ENCODE results near the gene ZNF385B.

Gene ZNF385B

DNA sequence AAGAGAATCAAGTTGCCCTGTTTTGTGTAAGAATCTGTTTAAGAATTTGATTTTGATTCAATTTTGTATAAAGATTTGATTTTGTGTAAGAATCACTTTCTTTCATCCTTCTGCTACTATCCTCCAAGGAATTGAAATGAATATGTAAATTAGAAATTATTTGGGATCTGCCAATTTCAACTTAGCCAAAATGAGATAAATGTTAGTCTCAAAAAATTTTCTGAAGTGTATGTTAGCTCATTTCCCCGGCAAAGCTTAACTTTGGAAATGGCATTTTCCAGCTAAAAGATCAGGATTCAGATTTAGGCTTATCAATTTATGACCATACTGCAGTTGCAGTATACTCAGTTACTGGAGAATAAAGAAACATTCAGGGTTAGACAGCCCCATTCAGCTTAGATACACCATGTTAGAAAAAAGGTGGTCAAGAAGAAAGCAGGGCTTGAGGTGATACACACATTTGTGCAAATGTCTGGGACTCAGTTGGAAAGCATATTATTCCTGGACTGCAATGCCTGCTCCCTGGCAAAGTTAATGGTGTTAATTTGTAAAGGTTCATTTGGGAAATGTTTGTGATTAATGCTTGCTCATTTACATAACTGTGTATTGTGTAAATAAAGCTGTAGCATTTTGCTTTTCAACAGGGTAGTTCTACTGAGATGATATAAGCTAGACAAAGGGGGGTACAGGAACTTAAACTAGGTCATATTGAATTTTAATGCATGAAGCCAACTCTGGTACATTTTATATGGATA lies 349.0 kb downstream of the ZNF385B start:
- Histone ChIP-seq H3K9me3 (ENCODE audit: severe bottlenecking) (no peaks in the 10 kb centered on the region), H3K27me3 (ENCODE audit: insufficient read depth, low read depth, severe bottlenecking) (no peaks in the 10 kb centered on the region), H3K4me3 (ENCODE audit: low read depth, low read length) (no peak overlapping the region), H3K36me3 (no peaks in the 10 kb centered on the region; the same call in 1 of the 2 replicates), H3K27ac (no peak overlapping the region)
- DNase-seq: no peak
- no peak for TF ChIP-seq CTCF (IDR thresholded peaks at IDR 0.05; ENCODE audit: low read depth, low read length)

- no peak for DNase-seq
- TF ChIP-seq CTCF (IDR thresholded peaks at IDR 0.05; ENCODE audit: low read depth, low read length): no peak
- Histone ChIP-seq H3K4me3 (ENCODE audit: low read depth, low read length) (no peak overlapping the region), H3K27me3 (ENCODE audit: insufficient read depth, low read depth, severe bottlenecking) (no peaks in the 10 kb centered on the region), H3K9me3 (ENCODE audit: severe bottlenecking) (no peaks in the 10 kb centered on the region), H3K27ac (no peak overlapping the region), H3K36me3 (no peaks in the 10 kb centered on the region; the same call in 1 of the 2 replicates)
Measured at GRCh38 chr2:179511105-179511789, 350.2 kb downstream of the ZNF385B start.

GRCh38 chr2:179495315-179495714 lies 366.1 kb downstream of the ZNF385B start:
- no peak overlapping the region for H3K27ac ChIP-seq
- no peaks in the 10 kb centered on the region for H3K27me3 ChIP-seq (ENCODE audit: insufficient read depth, low read depth, severe bottlenecking)
- no peaks in the 10 kb centered on the region for H3K9me3 ChIP-seq (ENCODE audit: severe bottlenecking)
- no peak for DNase-seq
- H3K36me3 ChIP-seq: no peaks in the 10 kb centered on the region
- no peak for TF ChIP-seq CTCF (IDR thresholded peaks at IDR 0.05; ENCODE audit: low read depth, low read length)
- no peak overlapping the region for H3K4me3 ChIP-seq (ENCODE audit: low read depth, low read length)

GRCh38 chr2:179488563-179488962 lies 372.8 kb downstream of the ZNF385B start:
- Histone ChIP-seq H3K4me3 (ENCODE audit: low read depth, low read length) (no peak overlapping the region), H3K27ac (no peak overlapping the region)
- DNase-seq: no peak

GRCh38 chr2:179487010-179487731 lies 374.2 kb downstream of the ZNF385B start:
- no peaks in the 10 kb centered on the region for H3K27me3 ChIP-seq (ENCODE audit: insufficient read depth, low read depth, severe bottlenecking)
- no peak for DNase-seq
- no peak for TF ChIP-seq CTCF (IDR thresholded peaks at IDR 0.05; ENCODE audit: low read depth, low read length)
- no peaks in the 10 kb centered on the region for H3K36me3 ChIP-seq
- H3K4me3 ChIP-seq (ENCODE audit: low read depth, low read length): no peak overlapping the region
- H3K9me3 ChIP-seq (ENCODE audit: severe bottlenecking): no peaks in the 10 kb centered on the region
- no peak overlapping the region for H3K27ac ChIP-seq

More at GRCh38 chr2:179488563-179488962, 372.8 kb downstream of the ZNF385B start:
- Histone ChIP-seq H3K36me3 (no peaks in the 10 kb centered on the region), H3K27me3 (ENCODE audit: insufficient read depth, low read depth, severe bottlenecking) (no peaks in the 10 kb centered on the region), H3K9me3 (ENCODE audit: severe bottlenecking) (no peaks in the 10 kb centered on the region)
- TF ChIP-seq CTCF (IDR thresholded peaks at IDR 0.05; ENCODE audit: low read depth, low read length): no peak

Measured in WERI-Rb-1 (cell line).